ENCODE data around the gene KIAA0513. TPM values are rescaled to one million over a fixed set of nuclear protein-coding genes. Genes with fewer than 3 reads are reported as not detected.

KIAA0513 gene
- total and polyA plus RNA-seq, 2 donors (not counting 1 experiment from before 2014, with no cell fraction given) = 1.1 to 2.1 TPM

GRCh38 chr16:85112364-85112763 lies 84.8 kb downstream of the KIAA0513 start, which contains the start of gene CIBAR2:
CIBAR2 (minus strand) TSS chr16:85112472; CDS start chr16:85112352, 120 bp downstream.
- Histone ChIP-seq H3K9me3 (ENCODE audit: control extremely low read depth in 1 of 3, control insufficient read depth in 2 of 3, insufficient read depth in 1 of 3, low read length in 2 of 3) (peaks cover 0 to 4% (median 0%) of the 10 kb centered on the region in 3 donors), H3K9ac (ENCODE audit: low read length) (no peak within 1 kb of the TSS), H2AFZ (ENCODE audit: insufficient read depth, low read depth, low read length, poor library complexity, severe bottlenecking) (no peak within 1 kb of the TSS), H3K4me3 (ENCODE audit: control extremely low read depth in 1 of 5, extremely low read depth in 1 of 5, insufficient read depth in 1 of 5, low read depth in 2 of 5, low read length in 4 of 5) (no peak within 1 kb of the TSS), H3K4me2 (replicated peaks; ENCODE audit: low read depth, low read length, poor library complexity, severe bottlenecking) (no peak within 1 kb of the TSS), H3K4me1 (ENCODE audit: control insufficient read depth in 2 of 2, insufficient read depth in 2 of 2, low read length in 2 of 2) (peaks cover 0 to 8% of the 10 kb centered on the region in 2 donors), H3K27me3 (replicated peaks in 1 of 4; ENCODE audit: control extremely low read depth in 1 of 4, control insufficient read depth in 3 of 4, insufficient read depth in 4 of 4, low read length in 3 of 4) (no peaks in the 10 kb centered on the region), H4K20me1 (ENCODE audit: control insufficient read depth, insufficient read depth, low read length, poor library complexity, severe bottlenecking) (no peaks in the 10 kb centered on the region), H3K36me3 (replicated peaks in 1 of 2; ENCODE audit: control extremely low read depth in 1 of 2, control insufficient read depth in 1 of 2, extremely low read depth in 1 of 2, insufficient read depth in 2 of 2, low read length in 1 of 2) (no peaks in the 10 kb centered on the region), H3K27ac (ENCODE audit: low read length in 2 of 2) (no peak within 1 kb of the TSS), H3K79me2 (ENCODE audit: control insufficient read depth, insufficient read depth, low read length) (no peaks in the 10 kb centered on the region)
- no peak for ATAC-seq (ENCODE audit: low read depth)
- ChIA-PET CTCF (interaction anchor here (1.0 kb wide), 1 partner anchor 9 kb away, joined by 3 read pairs; no protein-coding TSS in a partner anchor), POLR2A (no interaction called here)
- H3K27ac Mint-ChIP-seq = no peak within 1 kb of the TSS
- H3K9me3 Mint-ChIP-seq (ENCODE audit: insufficient read depth) = no peaks in the 10 kb centered on the region
- no peak within 1 kb of the TSS for H3K4me3 Mint-ChIP-seq
- intact Hi-C loops (cut with micrococcal nuclease) = no loop called here
- TF ChIP-seq EZH2 (IDR thresholded peaks at IDR 0.05; ENCODE audit: borderline replicate concordance, insufficient read depth, low read depth, low read length, poor library complexity, severe bottlenecking) (no peak), CTCF (IDR thresholded peaks at IDR 0.05) (no peak)
- H3K4me1 Mint-ChIP-seq = peaks cover 8% of the 10 kb centered on the region
- no peak for DNase-seq
- no peaks in the 10 kb centered on the region for H3K27me3 Mint-ChIP-seq
- WGBS (ENCODE audit: insufficient coverage) = 61% methylated on average over 15 of the region's 15 CpGs

GRCh38 chr16:85113168-85113733 lies 85.7 kb downstream of the KIAA0513 start:
- intact Hi-C loops (cut with micrococcal nuclease) = no loop called here
- peaks cover 0 to 11% (median 0%) of the 10 kb centered on the region in 3 donors for H3K9me3 ChIP-seq (ENCODE audit: control extremely low read depth in 1 of 3, control insufficient read depth in 2 of 3, insufficient read depth in 1 of 3, low read length in 2 of 3)
- H3K4me3 ChIP-seq (ENCODE audit: control extremely low read depth in 1 of 5, extremely low read depth in 1 of 5, insufficient read depth in 1 of 5, low read depth in 2 of 5, low read length in 4 of 5) = no peak overlapping the region
- H3K79me2 ChIP-seq (ENCODE audit: control insufficient read depth, insufficient read depth, low read length) = no peaks in the 10 kb centered on the region
- no peaks in the 10 kb centered on the region for H4K20me1 ChIP-seq (ENCODE audit: control insufficient read depth, insufficient read depth, low read length, poor library complexity, severe bottlenecking)
- ChIA-PET CTCF (interaction anchor here (1.0 kb wide), 1 partner anchor 10 kb away, joined by 3 read pairs; no protein-coding TSS in a partner anchor), POLR2A (no interaction called here)
- Mint-ChIP-seq H3K4me3 (no peak overlapping the region), H3K27ac (no peak overlapping the region), H3K4me1 (peaks cover 8% of the 10 kb centered on the region), H3K9me3 (ENCODE audit: insufficient read depth) (no peaks in the 10 kb centered on the region), H3K27me3 (no peaks in the 10 kb centered on the region)
- ATAC-seq (ENCODE audit: low read depth) (no peak), DNase-seq (no peak)
- no peaks in the 10 kb centered on the region for H3K36me3 ChIP-seq (replicated peaks in 1 of 2; ENCODE audit: control extremely low read depth in 1 of 2, control insufficient read depth in 1 of 2, extremely low read depth in 1 of 2, insufficient read depth in 2 of 2, low read length in 1 of 2)
- no peak overlapping the region for H3K27ac ChIP-seq (ENCODE audit: low read length in 2 of 2)
- H3K4me1 ChIP-seq (ENCODE audit: control insufficient read depth in 2 of 2, insufficient read depth in 2 of 2, low read length in 2 of 2) = peaks cover 0 to 8% of the 10 kb centered on the region in 2 donors
- H3K27me3 ChIP-seq (replicated peaks in 1 of 4; ENCODE audit: control extremely low read depth in 1 of 4, control insufficient read depth in 3 of 4, insufficient read depth in 4 of 4, low read length in 3 of 4) = no peaks in the 10 kb centered on the region
- no peak overlapping the region for H3K9ac ChIP-seq (ENCODE audit: low read length)
- TF ChIP-seq CTCF (IDR thresholded peaks at IDR 0.05) (no peak), EZH2 (IDR thresholded peaks at IDR 0.05; ENCODE audit: borderline replicate concordance, insufficient read depth, low read depth, low read length, poor library complexity, severe bottlenecking) (no peak)
- no peak overlapping the region for H2AFZ ChIP-seq (ENCODE audit: insufficient read depth, low read depth, low read length, poor library complexity, severe bottlenecking)
- WGBS (ENCODE audit: insufficient coverage) = 89% methylated on average over 12 of the region's 14 CpGs
- no peak overlapping the region for H3K4me2 ChIP-seq (replicated peaks; ENCODE audit: low read depth, low read length, poor library complexity, severe bottlenecking)
